ENCODE measurements around the gene FLT4.

The FLT4 gene

GRCh38 chr5:180611140-180611850, 38.1 kb downstream of the FLT4 start:
- no peak for DNase-seq (ENCODE audit: extremely low read depth, low read depth)
- no peak overlapping the region for H3K4me3 ChIP-seq (replicated peaks; ENCODE audit: low read depth, low read length)
- TF ChIP-seq, protein P1, sequence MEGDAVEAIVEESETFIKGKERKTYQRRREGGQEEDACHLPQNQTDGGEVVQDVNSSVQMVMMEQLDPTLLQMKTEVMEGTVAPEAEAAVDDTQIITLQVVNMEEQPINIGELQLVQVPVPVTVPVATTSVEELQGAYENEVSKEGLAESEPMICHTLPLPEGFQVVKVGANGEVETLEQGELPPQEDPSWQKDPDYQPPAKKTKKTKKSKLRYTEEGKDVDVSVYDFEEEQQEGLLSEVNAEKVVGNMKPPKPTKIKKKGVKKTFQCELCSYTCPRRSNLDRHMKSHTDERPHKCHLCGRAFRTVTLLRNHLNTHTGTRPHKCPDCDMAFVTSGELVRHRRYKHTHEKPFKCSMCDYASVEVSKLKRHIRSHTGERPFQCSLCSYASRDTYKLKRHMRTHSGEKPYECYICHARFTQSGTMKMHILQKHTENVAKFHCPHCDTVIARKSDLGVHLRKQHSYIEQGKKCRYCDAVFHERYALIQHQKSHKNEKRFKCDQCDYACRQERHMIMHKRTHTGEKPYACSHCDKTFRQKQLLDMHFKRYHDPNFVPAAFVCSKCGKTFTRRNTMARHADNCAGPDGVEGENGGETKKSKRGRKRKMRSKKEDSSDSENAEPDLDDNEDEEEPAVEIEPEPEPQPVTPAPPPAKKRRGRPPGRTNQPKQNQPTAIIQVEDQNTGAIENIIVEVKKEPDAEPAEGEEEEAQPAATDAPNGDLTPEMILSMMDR (IDR thresholded peaks at IDR 0.05; ENCODE audit: low read depth, low read length, missing control alignments) = no peak

- H3K4me3 ChIP-seq (replicated peaks; ENCODE audit: low read depth, low read length) = no peak overlapping the region
- TF ChIP-seq, protein P1 (IDR thresholded peaks at IDR 0.05; ENCODE audit: low read depth, low read length, missing control alignments) = no peak
- no peak for DNase-seq (ENCODE audit: extremely low read depth, low read depth)
These were observed 39.4 kb downstream of the FLT4 start for GRCh38 chr5:180609817-180610550.

GRCh38 chr5:180609386-180609785, 40.0 kb downstream of the FLT4 start:
- DNase-seq (ENCODE audit: extremely low read depth, low read depth) = no peak
- no peak overlapping the region for H3K4me3 ChIP-seq (replicated peaks; ENCODE audit: low read depth, low read length)
- TF ChIP-seq, protein P1 (IDR thresholded peaks at IDR 0.05; ENCODE audit: low read depth, low read length, missing control alignments) = no peak

- DNase-seq (ENCODE audit: extremely low read depth, low read depth) = no peak
- TF ChIP-seq, protein P1 (IDR thresholded peaks at IDR 0.05; ENCODE audit: low read depth, low read length, missing control alignments) = no peak
- no peak overlapping the region for H3K4me3 ChIP-seq (replicated peaks; ENCODE audit: low read depth, low read length)
These were observed 40.7 kb downstream of the FLT4 start for GRCh38 chr5:180608572-180609310.

GRCh38 chr5:180607861-180608571, 41.4 kb downstream of the FLT4 start:
- TF ChIP-seq, protein P1 (IDR thresholded peaks at IDR 0.05; ENCODE audit: low read depth, low read length, missing control alignments) = no peak
- DNase-seq (ENCODE audit: extremely low read depth, low read depth) = no peak
- H3K4me3 ChIP-seq (replicated peaks; ENCODE audit: low read depth, low read length) = no peak overlapping the region

- TF ChIP-seq, protein P1 (IDR thresholded peaks at IDR 0.05; ENCODE audit: low read depth, low read length, missing control alignments) = no peak
- H3K4me3 ChIP-seq (replicated peaks; ENCODE audit: low read depth, low read length) = no peak overlapping the region
- DNase-seq (ENCODE audit: extremely low read depth, low read depth) = no peak
These were observed 43.1 kb downstream of the FLT4 start for GRCh38 chr5:180606215-180606785.
